ENCODE measurements around the gene FHOD3. TPM values are rescaled to one million over a fixed set of nuclear protein-coding genes. Genes with fewer than 3 reads are reported as not detected.

FHOD3 gene
- total and polyA plus RNA-seq, 7 experiments from 2014 or later = not detected

DNA sequence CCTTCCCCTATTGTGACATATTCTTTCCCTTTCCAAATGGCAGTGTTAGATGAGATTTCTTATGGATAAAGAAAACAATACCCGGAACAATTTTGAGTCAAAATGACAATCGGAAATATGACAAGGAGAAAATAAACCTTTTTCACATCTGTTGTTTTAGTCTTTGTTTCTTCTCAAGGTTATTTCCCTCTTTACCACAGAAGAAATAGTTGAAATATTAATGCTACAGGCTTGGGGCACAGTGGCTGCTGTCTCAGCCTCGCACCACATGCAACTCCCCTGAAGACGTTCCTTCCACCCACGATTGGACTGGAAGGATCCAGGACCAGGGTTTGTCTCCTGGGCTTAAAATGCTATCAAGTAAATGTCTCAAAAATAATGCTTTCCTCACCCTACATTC is 77.6 kb downstream of the FHOD3 start:
- ATAC-seq (no peak), DNase-seq (no peak)
- no peaks in the 10 kb centered on the region for H3K27me3 ChIP-seq (ENCODE audit: control insufficient read depth in 2 of 2, insufficient read depth in 2 of 2, low read length in 2 of 2)
- POLR2A ChIA-PET = no interaction called here
- H3K4me1 Mint-ChIP-seq = no peaks in the 10 kb centered on the region
- peaks cover 32 to 51% (median 37%) of the 10 kb centered on the region in 5 donors for H3K27me3 Mint-ChIP-seq
- intact Hi-C loops (cut with micrococcal nuclease) = no loop called here
- H3K36me3 ChIP-seq (ENCODE audit: control insufficient read depth in 2 of 3, insufficient read depth in 3 of 3, low read length in 3 of 3) = no peaks in the 10 kb centered on the region
- H3K4me1 ChIP-seq (ENCODE audit: control insufficient read depth in 2 of 2, insufficient read depth in 2 of 2, low read length in 2 of 2) = no peaks in the 10 kb centered on the region
- CTCF ChIA-PET = interaction anchor here (0.6 kb wide), 1 partner anchor 153 kb away, joined by 4 read pairs; no protein-coding TSS in a partner anchor
- H3K9me3 Mint-ChIP-seq = peaks cover 0 to 14% (median 3%) of the 10 kb centered on the region in 11 donors
- no peak overlapping the region for H3K27ac ChIP-seq (ENCODE audit: low read depth, low read length)
- H3K9me3 ChIP-seq (ENCODE audit: control insufficient read depth in 2 of 3, low read length in 3 of 3) = no peaks in the 10 kb centered on the region
- H3K27ac Mint-ChIP-seq = no peak overlapping the region
- no peak overlapping the region for H3K4me3 ChIP-seq (ENCODE audit: low read length)
- H3K4me3 Mint-ChIP-seq = no peak overlapping the region
- peaks cover 0 to 6% (median 0%) of the 10 kb centered on the region in 5 donors for H3K36me3 Mint-ChIP-seq

GRCh38 chr18:36376361-36376760 is 78.8 kb downstream of the FHOD3 start:
- no peaks in the 10 kb centered on the region for H3K36me3 ChIP-seq (ENCODE audit: control insufficient read depth in 2 of 3, insufficient read depth in 3 of 3, low read length in 3 of 3)
- no peaks in the 10 kb centered on the region for H3K4me1 ChIP-seq (ENCODE audit: control insufficient read depth in 2 of 2, insufficient read depth in 2 of 2, low read length in 2 of 2)
- no peak for ATAC-seq
- no peaks in the 10 kb centered on the region for H3K27me3 ChIP-seq (ENCODE audit: control insufficient read depth in 2 of 2, insufficient read depth in 2 of 2, low read length in 2 of 2)
- H3K4me3 ChIP-seq (ENCODE audit: low read length) = no peak overlapping the region
- peaks cover 0 to 8% (median under 1%) of the 10 kb centered on the region in 11 donors for H3K9me3 Mint-ChIP-seq
- ChIA-PET POLR2A (no interaction called here), CTCF (no interaction called here)
- H3K27ac Mint-ChIP-seq = no peak overlapping the region
- intact Hi-C loops (cut with micrococcal nuclease) = no loop called here
- DNase-seq = no peak
- no peak overlapping the region for H3K4me3 Mint-ChIP-seq
- no peaks in the 10 kb centered on the region for H3K9me3 ChIP-seq (ENCODE audit: control insufficient read depth in 2 of 3, low read length in 3 of 3)
- peaks cover 0 to 2% (median 0%) of the 10 kb centered on the region in 5 donors for H3K36me3 Mint-ChIP-seq
- peaks cover 28 to 47% (median 37%) of the 10 kb centered on the region in 5 donors for H3K27me3 Mint-ChIP-seq
- H3K27ac ChIP-seq (ENCODE audit: low read depth, low read length) = no peak overlapping the region
- H3K4me1 Mint-ChIP-seq = no peaks in the 10 kb centered on the region

GRCh38 chr18:36377626-36378025 is 80.1 kb downstream of the FHOD3 start:
- DNase-seq = no peak
- Histone ChIP-seq H3K4me3 (ENCODE audit: low read length) (no peak overlapping the region), H3K9me3 (ENCODE audit: control insufficient read depth in 2 of 3, low read length in 3 of 3) (no peaks in the 10 kb centered on the region), H3K27me3 (ENCODE audit: control insufficient read depth in 2 of 2, insufficient read depth in 2 of 2, low read length in 2 of 2) (no peaks in the 10 kb centered on the region), H3K4me1 (ENCODE audit: control insufficient read depth in 2 of 2, insufficient read depth in 2 of 2, low read length in 2 of 2) (no peaks in the 10 kb centered on the region), H3K27ac (ENCODE audit: low read depth, low read length) (no peak overlapping the region), H3K36me3 (ENCODE audit: control insufficient read depth in 2 of 3, insufficient read depth in 3 of 3, low read length in 3 of 3) (no peaks in the 10 kb centered on the region)
- Mint-ChIP-seq H3K9me3 (no peaks in the 10 kb centered on the region), H3K4me1 (no peaks in the 10 kb centered on the region), H3K27ac (no peak overlapping the region), H3K27me3 (peaks cover 19 to 44% (median 30%) of the 10 kb centered on the region in 5 donors), H3K4me3 (no peak overlapping the region), H3K36me3 (no peaks in the 10 kb centered on the region)
- no peak for ATAC-seq
- ChIA-PET POLR2A (no interaction called here), CTCF (no interaction called here)
- intact Hi-C loops (cut with micrococcal nuclease) = no loop called here

DNA sequence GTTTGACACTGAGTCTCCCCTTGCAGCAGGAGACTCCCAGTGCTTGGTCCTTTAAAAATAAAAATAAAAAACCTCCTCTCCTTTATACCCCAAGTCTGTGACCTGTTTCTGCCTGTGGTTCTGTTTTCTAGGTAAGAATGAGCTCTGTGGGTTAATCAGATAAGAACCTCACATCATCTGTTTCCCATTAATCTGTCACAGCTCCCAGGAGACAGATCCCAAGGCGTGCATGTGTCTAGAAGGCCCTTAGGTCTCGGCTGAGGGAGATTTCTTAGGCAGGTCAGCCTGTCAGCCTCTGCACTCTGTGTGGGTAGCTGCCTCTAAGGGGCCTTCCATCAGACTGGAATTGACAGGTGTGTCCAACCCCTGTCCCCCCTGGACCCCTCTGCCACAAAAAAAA is 80.7 kb downstream of the FHOD3 start:
- Mint-ChIP-seq H3K4me3 (no peak overlapping the region), H3K27me3 (peaks cover 13 to 38% (median 27%) of the 10 kb centered on the region in 5 donors), H3K4me1 (no peaks in the 10 kb centered on the region), H3K27ac (no peak overlapping the region), H3K9me3 (no peaks in the 10 kb centered on the region), H3K36me3 (no peaks in the 10 kb centered on the region)
- Histone ChIP-seq H3K27ac (ENCODE audit: low read depth, low read length) (no peak overlapping the region), H3K4me3 (ENCODE audit: low read length) (no peak overlapping the region), H3K36me3 (ENCODE audit: control insufficient read depth in 2 of 3, insufficient read depth in 3 of 3, low read length in 3 of 3) (no peaks in the 10 kb centered on the region), H3K9me3 (ENCODE audit: control insufficient read depth in 2 of 3, low read length in 3 of 3) (no peaks in the 10 kb centered on the region), H3K27me3 (ENCODE audit: control insufficient read depth in 2 of 2, insufficient read depth in 2 of 2, low read length in 2 of 2) (no peaks in the 10 kb centered on the region), H3K4me1 (ENCODE audit: control insufficient read depth in 2 of 2, insufficient read depth in 2 of 2, low read length in 2 of 2) (no peaks in the 10 kb centered on the region)
- CTCF ChIA-PET = no interaction called here
- ATAC-seq (no peak), DNase-seq (no peak)
- POLR2A ChIA-PET = no interaction called here
- intact Hi-C loops (cut with micrococcal nuclease) = no loop called here

GRCh38 chr18:36379435-36379984 is 82.0 kb downstream of the FHOD3 start:
- no peak for DNase-seq
- H3K4me3 Mint-ChIP-seq = no peak overlapping the region
- no peaks in the 10 kb centered on the region for H3K9me3 Mint-ChIP-seq
- Histone ChIP-seq H3K4me1 (ENCODE audit: control insufficient read depth in 2 of 2, insufficient read depth in 2 of 2, low read length in 2 of 2) (no peaks in the 10 kb centered on the region), H3K27me3 (ENCODE audit: control insufficient read depth in 2 of 2, insufficient read depth in 2 of 2, low read length in 2 of 2) (no peaks in the 10 kb centered on the region), H3K4me3 (ENCODE audit: low read length) (no peak overlapping the region), H3K27ac (ENCODE audit: low read depth, low read length) (no peak overlapping the region), H3K9me3 (ENCODE audit: control insufficient read depth in 2 of 3, low read length in 3 of 3) (no peaks in the 10 kb centered on the region), H3K36me3 (ENCODE audit: control insufficient read depth in 2 of 3, insufficient read depth in 3 of 3, low read length in 3 of 3) (no peaks in the 10 kb centered on the region)
- no peaks in the 10 kb centered on the region for H3K4me1 Mint-ChIP-seq
- ChIA-PET CTCF (no interaction called here), POLR2A (no interaction called here)
- intact Hi-C loops (cut with micrococcal nuclease) = no loop called here
- H3K27ac Mint-ChIP-seq = no peak overlapping the region
- peaks cover 3 to 32% (median 16%) of the 10 kb centered on the region in 5 donors for H3K27me3 Mint-ChIP-seq
- H3K36me3 Mint-ChIP-seq = no peaks in the 10 kb centered on the region
- no peak for ATAC-seq

DNA sequence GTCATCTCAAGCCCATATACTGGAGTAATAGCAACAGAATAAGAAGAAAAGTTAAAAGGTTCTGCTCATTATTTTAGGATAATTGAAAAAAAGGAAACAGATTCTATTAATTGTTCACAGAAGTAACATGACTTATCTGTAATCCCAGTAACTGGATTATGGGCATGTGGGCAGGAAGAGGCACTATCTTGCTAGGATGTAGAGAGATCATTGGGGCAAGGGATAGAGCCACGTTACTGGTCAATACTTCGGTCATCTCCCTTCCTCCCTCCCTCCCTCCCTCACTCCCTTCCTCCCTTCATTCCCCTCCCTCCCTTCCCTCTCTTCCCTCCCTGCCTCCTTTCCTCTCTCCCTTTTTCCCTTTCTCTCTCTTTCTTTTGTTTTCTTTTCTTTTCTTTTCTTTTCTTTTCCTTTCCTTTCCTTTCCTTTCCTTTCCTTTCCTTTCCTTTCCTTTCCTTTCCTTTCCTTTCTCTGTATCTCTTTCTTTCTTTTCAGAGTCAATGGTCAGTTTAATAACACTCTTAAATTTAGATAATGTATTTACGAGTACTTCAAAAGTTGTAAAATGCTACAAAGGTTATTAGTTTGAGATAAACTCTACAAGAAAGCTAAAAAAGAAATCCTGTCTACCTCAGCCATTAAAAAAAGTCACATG is 82.8 kb downstream of the FHOD3 start:
- H3K9me3 Mint-ChIP-seq = no peaks in the 10 kb centered on the region
- Histone ChIP-seq H3K4me3 (ENCODE audit: low read length) (no peak overlapping the region), H3K4me1 (ENCODE audit: control insufficient read depth in 2 of 2, insufficient read depth in 2 of 2, low read length in 2 of 2) (no peaks in the 10 kb centered on the region), H3K9me3 (ENCODE audit: control insufficient read depth in 2 of 3, low read length in 3 of 3) (no peaks in the 10 kb centered on the region), H3K27ac (ENCODE audit: low read depth, low read length) (no peak overlapping the region), H3K27me3 (ENCODE audit: control insufficient read depth in 2 of 2, insufficient read depth in 2 of 2, low read length in 2 of 2) (no peaks in the 10 kb centered on the region), H3K36me3 (ENCODE audit: control insufficient read depth in 2 of 3, insufficient read depth in 3 of 3, low read length in 3 of 3) (no peaks in the 10 kb centered on the region)
- no peak overlapping the region for H3K27ac Mint-ChIP-seq
- ATAC-seq (no peak), DNase-seq (no peak)
- CTCF ChIA-PET = no interaction called here
- H3K4me1 Mint-ChIP-seq = no peaks in the 10 kb centered on the region
- POLR2A ChIA-PET = no interaction called here
- intact Hi-C loops (cut with micrococcal nuclease) = no loop called here
- peaks cover 3 to 30% (median 11%) of the 10 kb centered on the region in 5 donors for H3K27me3 Mint-ChIP-seq
- no peaks in the 10 kb centered on the region for H3K36me3 Mint-ChIP-seq
- H3K4me3 Mint-ChIP-seq = no peak overlapping the region

DNA sequence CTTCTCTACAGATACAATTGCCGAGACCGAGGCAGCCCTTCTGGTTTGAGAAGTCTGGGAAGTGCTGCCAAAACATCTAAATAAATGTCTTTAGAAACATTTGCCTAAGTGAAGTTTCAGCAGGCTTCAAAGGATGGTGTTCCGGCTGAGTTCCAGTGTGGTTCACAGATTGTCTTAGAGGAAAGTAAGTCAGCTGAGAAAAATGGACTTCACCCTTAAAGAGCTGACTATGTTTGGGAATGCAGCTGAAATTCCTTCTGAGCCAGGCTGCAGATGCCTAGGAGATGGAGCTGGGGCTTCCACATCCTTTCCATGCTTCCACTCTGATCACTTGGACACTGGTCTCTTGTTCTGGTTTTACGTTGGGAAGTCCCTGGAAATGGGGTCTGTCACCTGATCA is 83.6 kb downstream of the FHOD3 start:
- Mint-ChIP-seq H3K4me3 (no peak overlapping the region), H3K27ac (no peak overlapping the region), H3K27me3 (peaks cover 0 to 23% (median 11%) of the 10 kb centered on the region in 5 donors), H3K4me1 (no peaks in the 10 kb centered on the region), H3K9me3 (no peaks in the 10 kb centered on the region), H3K36me3 (no peaks in the 10 kb centered on the region)
- Histone ChIP-seq H3K4me1 (ENCODE audit: control insufficient read depth in 2 of 2, insufficient read depth in 2 of 2, low read length in 2 of 2) (no peaks in the 10 kb centered on the region), H3K4me3 (ENCODE audit: low read length) (no peak overlapping the region), H3K9me3 (ENCODE audit: control insufficient read depth in 2 of 3, low read length in 3 of 3) (no peaks in the 10 kb centered on the region), H3K27me3 (ENCODE audit: control insufficient read depth in 2 of 2, insufficient read depth in 2 of 2, low read length in 2 of 2) (no peaks in the 10 kb centered on the region), H3K36me3 (ENCODE audit: control insufficient read depth in 2 of 3, insufficient read depth in 3 of 3, low read length in 3 of 3) (no peaks in the 10 kb centered on the region), H3K27ac (ENCODE audit: low read depth, low read length) (no peak overlapping the region)
- intact Hi-C loops (cut with micrococcal nuclease) = no loop called here
- ATAC-seq = no peak
- ChIA-PET POLR2A (no interaction called here), CTCF (no interaction called here)
- DNase-seq = no peak

Measured in naive thymus-derived CD4-positive, alpha-beta T cell (primary cell).